Urothelium cell line (cell line): ENCODE data around the gene ZNF324B.
"Not testable (repeated sequence)": the region's sequence is repeated elsewhere in the genome, so short reads cannot be mapped to it uniquely, and the experiment has no call there.

Experiments used
- DNase-seq: peaks from one replicate; pipeline ENCODE4 v3.0.0; 2011; ENCODE audit warnings: low spot score, mixed read lengths
- FAIRE-seq: peaks from 2 replicates; lab custom pipeline; 2011; peaks lifted over from hg19 to GRCh38; lab: Jason Lieb, UNC

The ZNF324B gene

DNA sequence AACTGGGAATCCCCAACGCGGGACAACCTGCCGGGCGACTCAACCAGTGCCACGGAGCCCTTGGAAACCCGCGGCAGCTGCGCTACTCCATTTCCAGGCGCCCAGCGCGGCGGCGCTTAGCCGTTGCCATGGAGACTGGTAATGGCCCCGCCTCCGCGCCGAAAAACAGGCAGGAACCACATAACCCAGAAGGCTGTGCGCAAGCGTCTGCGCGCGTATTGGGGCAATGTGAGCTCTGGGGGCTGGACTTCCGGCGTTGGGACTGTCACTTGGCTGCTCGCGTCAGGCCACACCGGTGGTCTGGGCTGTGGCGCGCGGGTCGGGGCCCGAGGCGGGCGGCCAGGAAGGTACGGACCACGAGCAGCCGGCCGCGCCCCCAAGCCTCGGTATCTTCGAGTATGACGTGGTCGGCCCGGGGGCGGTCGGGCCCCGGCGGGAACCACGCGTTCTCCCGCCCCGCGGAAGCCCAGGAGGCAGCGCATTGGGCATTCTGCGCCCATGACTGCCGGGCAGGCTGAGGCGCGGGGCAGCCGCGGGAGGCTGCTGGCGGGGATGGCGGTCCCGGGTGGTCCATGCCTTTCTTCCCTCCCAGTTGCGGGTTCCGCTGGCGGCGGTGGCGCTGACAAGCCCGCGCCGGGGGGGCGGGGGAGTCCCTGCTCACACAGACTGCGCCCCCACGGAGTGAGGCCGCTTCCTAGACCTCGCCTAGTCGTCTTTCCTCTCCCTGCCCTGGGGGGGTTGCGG is at the start of gene ZNF324B:
TSS of gene ZNF324B (plus strand) at position 265 of the 744 bp plus-strand sequence. CDS start 2,080 bp downstream, outside the sequence.
- no peak for FAIRE-seq
- DNase-seq, result peak; percentile 92

DNA sequence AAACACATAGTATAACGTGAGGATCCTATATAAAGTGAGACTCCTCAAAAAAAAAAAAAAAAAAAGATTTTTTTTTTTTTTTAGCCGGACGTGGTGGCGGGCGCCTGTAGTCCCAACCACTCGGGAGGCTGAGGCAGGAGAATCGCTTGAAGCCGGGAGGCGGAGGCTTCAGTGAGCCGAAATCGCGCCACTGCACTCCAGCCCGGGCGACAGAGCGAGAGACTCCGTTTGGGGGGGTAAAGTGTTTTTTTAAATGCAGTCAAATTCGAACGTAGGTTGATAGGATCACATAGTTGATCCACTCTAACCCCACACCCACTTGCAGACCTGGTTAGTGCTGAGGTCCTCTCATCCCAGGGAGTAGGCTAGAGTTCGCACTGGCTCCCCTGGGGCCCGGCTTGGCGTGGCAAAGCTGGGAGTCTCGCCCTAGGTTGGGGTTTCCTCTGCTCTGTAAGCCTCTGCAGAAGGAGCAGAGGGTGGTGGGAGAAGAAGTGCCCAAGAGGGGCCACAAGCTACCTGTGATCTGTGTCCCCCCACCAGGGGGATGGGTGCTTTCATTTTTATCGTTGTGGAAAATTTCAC is 49.5 kb upstream of the ZNF324B start:
- DNase-seq (no peak), FAIRE-seq (no peak)

DNA sequence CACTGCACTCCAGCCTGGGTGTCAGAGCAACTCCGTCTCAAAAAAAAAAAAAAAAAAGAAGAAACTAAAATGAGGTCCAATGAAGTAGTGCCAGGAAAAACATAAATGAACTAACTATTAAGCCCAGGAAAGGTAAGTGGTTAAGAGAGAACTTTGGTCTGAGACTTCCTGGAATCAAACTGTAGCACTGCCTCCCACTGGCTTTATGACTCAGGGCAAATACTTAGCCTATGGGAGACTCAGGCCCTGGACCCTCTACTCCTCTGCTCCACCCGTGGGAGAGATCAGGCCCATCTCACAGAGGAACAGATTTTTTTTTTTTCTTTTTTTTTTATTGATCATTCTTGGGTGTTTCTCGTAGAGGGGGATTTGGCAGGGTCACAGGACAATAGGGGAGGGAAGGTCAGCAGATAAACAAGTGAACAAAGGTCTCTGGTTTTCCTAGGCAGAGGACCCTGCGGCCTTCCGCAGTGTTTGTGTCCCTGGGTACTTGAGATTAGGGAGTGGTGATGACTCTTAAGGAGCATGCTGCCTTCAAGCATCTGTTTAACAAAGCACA is 47.4 kb upstream of the ZNF324B start:
- not testable (repeated sequence) for DNase-seq, FAIRE-seq

DNA sequence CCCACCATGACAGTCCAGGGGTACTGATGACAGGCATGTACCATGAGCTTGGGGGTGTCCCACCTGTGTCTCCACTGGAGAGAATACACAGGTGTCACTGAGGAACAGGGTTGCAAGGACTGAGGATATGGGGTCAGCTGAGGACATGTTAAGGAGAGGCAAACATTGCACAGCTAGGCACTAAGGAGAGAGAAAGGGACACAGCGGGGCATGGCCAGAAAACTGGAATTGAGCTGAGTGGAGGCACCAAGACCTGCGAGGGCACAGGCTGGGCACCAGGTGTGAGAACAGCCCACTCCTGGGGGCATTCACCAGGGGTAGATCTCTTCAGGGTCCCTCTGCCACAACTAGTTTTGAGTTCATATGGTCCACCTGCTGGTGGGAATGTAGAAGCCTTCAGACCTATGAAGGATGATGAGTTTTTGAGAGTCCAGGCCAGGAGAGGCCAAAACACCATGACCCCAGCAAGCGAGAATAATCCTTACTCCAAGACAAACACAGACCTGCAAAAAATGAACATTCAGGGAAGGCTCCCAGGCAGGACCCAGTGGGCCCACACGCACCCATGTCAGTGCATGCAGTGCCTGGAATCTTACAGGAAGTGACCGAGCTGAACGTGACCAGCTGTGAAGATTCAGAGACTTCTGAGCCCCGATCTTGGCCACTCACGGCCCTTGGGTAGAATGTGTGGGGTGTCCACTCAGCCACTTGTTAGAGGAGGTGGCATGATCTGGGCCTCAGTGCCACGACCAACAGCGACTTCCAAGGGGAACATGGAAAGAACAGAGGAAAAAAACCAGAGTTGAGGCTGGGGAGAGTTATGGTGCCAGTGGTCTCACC is 44.4 kb upstream of the ZNF324B start:
- no peak for FAIRE-seq

DNA sequence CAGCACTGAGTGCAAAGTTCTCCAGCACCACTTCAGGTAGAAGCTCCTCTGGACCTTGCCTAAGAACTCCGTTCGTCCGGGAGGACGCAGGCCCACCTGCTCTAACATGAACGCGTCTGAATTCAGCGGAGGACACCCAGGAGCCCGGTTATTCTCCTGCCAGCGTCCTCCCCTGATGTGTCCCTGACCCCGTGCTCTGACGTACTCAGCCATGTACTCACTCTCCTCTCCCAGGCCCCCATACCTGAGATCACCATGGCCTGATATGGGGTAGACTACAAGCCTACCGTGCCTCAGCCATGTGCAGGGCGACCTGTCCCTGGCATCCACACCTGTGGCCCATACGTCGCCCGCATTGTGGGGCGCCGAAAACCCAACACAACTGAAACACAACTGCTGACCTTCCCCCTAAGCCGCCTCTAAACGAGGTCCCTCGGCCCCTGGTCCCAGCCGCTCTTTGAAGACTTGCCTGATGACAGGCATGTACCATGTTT is 43.7 kb upstream of the ZNF324B start:
- FAIRE-seq (no peak), DNase-seq (no peak)

More for the DNA sequence above, 44.4 kb upstream of the ZNF324B start:
- DNase-seq, result no peak

DNA sequence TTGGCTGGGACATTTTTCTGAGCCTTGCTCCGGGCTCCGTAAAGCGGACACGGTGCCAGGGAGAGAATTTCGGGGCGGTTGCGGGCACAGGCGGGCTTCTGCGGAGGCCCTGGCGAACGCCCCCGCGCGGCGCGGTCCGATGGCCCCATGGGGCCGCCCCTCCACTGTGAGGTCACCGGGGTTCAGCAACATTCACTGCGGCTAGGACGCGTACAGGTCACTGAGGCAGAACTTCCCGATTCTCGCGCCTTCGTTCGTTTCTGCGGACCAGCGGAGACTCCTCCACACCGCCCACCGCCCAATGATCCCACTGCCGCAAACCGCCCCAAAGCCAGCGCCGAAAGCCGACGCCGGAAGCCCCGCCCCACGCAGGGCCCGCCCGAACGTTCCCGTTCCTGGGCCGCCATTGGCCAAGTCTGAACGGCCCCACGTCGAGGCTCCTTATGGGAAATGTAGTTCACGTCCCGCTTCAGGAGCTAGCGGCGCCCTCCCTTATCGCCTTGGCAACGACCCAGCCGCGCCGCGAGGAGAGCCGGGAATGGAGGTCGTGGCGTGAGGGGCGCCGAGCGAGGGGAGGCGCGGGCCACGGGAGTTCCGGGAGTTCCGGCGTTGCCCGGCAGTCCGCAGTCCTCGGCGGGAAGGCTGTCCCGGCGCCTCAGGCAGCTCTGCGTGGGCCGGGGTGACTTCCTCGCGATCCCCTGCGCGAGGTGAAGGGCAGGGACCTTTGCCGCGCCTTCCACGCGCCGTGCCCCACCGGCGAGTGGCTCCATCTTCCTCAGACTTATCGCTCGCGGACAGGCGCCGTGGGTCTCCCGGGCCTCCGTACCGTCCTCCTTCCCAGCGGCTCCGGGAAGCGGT is 43.0 kb upstream of the ZNF324B start, which contains the start of gene ZNF584:
TSS of gene ZNF584 (plus strand) at position 498 of the 858 bp plus-strand sequence. CDS start 499 bp downstream, outside the sequence.
- FAIRE-seq (no peak), DNase-seq (peak; percentile 85)

DNA sequence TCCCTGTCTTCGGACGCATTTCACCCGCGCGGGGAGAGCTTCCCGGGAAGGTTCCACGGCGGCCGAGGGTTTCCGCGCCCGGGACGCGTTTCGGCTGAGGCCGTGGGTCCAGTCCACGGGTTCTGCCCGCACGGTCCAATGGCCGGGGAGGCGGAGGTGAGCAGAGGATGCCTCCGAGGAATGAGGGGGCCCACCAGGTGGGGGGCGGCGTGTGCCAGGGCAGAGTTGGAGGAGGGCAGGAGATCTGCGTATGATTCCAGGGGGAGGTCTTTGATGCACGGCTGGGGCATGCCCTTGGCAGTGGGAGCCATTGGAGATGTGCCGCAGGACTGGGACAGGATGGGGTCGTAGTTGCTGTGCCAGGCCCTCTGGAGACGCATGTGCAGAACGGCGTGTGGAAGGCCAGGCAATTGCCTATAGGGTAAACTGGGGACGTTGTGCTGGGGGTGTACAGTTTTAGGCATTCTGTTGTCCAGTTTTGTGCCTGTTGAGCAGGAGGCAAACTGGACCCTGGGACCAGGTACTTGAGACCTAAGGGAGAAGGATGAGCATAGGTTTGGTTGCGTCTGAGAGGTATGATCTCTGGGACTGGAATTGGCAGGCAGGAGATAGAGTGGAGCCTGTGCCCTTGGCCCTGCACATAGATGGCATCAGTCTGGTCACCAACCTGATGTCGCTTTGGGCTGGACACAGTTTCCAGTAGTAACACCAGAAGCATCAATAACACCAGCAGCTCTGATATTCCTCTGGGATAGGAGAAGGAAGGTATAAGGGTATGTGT is 42.2 kb upstream of the ZNF324B start:
- DNase-seq (no peak), FAIRE-seq (no peak)

DNA sequence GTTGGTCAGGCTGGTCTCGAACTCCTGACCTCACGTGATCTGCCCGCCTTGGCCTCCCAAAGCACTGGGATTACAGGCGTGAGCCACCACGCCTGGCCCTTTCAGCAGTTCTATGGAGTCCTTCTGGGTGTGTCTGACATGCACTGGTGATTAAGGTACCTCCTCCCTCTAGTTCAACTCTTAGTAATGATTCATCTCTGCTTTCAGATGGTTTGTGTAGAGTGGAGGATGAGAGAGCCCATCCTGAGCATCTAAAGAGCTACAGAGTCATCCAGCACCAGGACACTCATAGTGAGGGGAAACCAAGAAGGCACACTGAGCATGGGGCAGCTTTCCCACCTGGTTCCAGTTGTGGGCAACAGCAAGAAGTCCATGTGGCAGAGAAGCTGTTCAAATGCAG is 34.8 kb upstream of the ZNF324B start:
- FAIRE-seq, result no peak
- no peak for DNase-seq

DNA sequence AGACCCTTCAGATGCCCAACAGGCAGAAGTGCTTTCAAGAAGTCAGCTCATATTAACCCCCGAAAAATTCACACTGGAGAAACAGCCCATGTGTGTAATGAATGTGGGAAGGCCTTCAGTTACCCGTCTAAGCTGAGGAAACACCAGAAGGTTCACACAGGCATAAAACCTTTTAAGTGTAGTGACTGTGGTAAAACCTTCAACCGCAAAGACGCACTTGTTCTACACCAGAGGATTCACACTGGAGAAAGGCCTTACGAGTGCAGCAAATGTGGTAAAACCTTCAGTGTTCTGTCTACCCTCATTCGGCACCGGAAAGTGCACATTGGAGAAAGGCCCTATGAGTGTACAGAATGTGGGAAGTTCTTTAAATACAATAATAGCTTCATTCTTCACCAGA is 34.4 kb upstream of the ZNF324B start:
- DNase-seq (no peak), FAIRE-seq (no peak)

DNA sequence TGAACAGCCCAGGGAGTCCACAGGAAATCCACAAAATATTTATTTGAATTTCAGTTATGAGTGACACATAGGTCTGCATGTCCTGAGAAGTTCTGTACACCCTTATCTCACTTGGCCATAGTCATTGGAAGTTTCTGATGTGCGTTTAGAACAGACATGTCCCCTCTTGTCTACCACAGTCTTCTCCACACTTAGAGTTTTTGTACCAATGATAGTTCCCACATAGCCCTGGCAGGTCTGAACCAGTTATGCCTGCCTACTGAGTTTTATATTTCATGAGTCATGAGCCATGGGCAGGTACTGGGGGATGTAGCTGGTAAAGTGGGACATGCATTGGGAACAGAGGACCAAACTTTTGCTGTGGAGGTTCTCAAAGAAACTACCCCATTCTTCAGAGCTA is 22.8 kb upstream of the ZNF324B start:
- DNase-seq (no peak), FAIRE-seq (no peak)

DNA sequence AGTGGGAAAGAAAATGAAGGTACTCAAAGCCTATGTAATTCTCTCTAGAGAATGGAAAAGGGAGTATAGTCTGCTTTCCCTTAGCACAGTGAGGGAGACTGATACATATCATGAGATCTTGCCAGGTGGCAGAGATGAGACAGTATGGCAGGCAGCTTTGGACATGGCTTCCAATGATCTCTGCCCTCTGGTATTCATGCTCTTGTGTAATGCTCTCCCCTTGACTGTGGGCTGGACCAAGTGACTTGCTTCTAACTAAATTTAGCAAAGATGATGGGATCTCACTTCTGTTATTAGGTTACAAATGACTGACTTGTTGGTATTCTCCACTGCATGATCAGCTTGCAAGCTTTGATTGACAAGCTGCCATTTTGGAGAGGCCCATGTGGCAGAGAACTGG is 21.7 kb upstream of the ZNF324B start:
- no peak for FAIRE-seq
- DNase-seq, result no peak

DNA sequence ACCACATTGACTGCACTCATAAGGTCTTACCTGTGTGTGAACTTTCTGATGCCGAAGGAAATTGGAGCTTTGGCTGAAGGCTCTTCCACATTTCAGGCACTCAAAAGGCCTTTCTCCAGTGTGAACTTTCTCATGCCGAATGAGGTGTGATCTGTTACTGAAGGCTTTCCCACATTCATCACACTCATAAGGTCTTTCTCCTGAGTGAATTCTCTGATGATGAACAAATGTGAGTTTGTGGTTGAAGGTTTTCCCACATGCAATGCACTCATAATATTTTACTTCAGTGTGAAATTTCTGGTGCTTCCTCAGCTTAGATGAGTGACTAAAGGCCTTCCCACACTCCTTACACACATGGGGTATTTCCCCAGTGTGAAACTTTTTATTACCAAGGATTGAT is 17.2 kb upstream of the ZNF324B start:
- no peak for FAIRE-seq
- DNase-seq, result no peak

DNA sequence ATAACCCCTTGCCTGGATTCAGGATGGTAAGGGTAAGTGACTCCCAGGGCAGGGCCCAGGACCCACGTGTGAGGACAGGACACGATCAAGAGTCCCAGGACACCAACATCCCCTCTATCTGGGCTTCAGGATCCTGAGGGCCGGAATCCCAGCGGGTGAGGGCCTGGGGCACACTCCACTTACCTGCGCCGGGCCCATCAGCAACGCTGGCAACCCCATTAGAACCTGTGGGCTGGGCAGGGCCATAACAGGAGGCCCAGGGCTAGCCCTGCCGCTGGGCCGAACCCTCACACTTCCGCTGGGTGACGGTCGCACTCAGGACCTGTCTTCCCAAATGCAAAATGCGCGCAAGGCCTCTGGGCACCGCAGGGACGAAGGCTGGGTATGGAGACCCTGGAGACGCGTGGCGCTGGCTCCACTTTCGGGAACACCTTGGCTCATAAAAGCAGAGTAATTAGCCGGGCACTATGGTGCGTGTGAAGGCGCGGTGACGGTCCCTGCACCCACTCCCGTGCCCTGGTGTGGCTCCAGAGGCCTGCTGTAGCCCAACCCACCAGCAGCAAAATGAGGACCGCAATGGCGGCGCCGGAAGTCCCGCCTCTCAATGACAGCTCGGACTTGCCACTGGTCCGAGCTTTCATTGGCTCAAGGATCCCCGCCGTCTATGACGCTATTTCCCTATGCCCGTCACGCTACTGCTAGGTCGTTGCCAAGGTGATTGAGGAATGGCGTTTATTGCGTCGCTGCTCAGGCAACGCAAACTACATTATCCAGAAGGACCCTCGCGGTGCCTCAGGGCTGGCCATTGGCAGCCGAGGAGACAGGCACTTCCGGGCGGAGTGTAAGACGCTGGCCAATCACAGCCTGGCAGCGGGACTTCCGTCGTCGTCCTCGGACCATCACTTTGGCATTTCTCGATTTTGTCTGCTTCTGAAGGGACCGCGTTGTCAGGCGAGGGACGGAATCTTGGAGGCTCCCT is 11.6 kb upstream of the ZNF324B start, which contains the start of gene ZNF132:
TSS of gene ZNF132 (minus strand) at position 578 of the 979 bp plus-strand sequence. CDS start at position 246, 332 bp downstream.
- FAIRE-seq (no peak), DNase-seq (peak; percentile 8)

DNA sequence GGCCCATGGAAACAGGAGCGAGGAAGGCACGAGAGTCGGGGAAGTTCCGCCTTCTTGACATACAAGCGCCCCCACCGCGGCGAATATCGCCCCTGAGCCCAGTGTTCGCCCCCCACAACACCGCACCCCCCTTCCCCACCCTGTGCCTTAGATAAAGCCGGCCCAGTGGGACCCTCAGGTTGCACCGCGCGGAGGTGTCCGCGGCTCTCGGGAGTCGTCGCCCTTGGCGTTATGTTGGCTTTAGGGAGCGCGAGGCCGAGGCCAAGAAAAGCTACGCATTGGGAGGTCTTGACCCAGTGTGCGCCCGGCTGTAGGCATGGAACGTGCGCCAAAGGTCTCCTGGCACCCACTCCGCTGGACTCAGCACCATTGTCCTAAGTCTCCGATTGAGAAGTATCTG is 10.9 kb upstream of the ZNF324B start:
- FAIRE-seq, result no peak
- DNase-seq, result no peak

DNA sequence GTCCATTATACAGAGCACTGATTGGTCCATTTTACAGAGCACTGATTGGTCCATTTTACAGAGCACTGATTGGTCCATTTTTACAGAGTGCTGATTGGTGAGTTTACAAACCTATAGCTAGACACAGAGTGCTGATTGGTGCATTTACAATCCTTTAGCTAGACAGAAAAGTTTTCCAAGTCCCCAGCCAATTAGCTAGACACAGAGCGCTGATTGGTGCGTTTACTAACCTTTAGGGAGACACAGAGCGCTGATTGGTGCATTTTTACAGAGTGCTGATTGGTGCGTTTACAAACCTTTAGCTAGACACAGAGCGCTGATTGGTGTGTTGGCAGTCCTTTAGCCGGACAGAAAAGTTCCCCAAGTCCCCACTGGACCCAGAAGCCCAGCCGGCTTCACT is 8.4 kb upstream of the ZNF324B start:
- not testable (repeated sequence) for FAIRE-seq, DNase-seq

DNA sequence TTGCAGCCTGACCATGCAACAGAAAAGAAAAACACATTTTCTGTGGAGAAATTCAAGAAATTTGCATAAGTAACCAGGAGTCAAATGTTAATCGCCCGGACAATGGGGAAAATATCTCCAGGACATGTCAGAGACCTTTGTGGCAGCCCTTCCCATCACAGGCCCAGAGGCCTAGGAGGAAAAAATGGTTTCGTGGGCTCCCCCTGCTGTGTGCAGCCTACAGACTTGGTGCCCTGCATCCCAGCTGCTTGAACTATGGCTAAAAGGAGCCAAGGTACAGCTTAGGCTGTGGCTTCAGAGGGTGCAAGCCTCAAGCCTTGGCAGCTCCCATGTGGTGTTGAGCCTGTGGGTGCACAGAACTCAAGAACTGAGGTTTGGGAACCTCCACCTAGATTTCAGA is 2.6 kb upstream of the ZNF324B start:
- not testable (repeated sequence) for FAIRE-seq, DNase-seq

DNA sequence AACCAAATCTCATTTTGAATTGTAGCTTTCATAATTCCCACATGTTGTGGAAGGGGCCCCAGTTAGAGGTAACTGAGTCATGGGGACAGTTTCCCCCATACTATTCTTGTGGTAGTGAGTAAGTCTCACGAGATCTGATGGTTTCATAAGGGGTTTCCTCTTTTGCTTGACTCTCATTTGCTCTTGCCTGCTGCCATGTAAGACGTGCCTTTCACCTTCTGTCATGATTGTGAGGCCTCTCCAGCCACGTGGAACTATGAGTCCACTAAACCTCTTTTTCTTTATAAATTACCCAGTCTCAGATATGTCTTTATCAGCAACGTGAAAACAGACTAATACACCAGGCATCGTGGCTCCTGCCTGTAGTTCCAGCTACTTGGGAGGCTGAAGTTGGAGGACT is 1.4 kb upstream of the ZNF324B start:
- not testable (repeated sequence) for DNase-seq, FAIRE-seq

DNA sequence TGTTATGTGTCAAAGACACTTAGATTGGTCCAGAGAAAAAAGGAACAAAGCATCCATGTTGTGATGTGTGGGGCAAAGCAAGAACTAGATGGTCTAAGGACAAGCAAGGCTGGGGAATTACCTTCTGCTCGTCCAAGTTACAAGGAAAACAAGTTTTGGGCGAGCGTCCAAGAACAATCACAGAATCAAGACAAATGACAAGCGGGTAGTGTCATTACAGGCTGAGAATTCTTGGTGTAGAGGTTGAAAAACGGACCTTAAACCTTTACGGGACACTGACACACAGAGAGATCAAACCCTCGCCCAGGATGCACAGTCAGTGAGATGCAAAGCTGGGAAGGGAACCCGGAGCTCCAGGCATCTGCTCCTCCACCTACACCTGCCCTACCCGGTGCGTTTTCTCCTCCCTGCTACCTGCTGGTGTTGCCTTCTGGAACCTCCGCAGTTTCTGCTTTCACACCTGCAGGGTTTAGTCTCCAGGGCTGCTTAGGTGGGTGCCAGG is 515 bp upstream of the ZNF324B start:
- FAIRE-seq (no peak), DNase-seq (no peak)
